Fibroblast of the conjunctiva (primary cell): Measurements from ENCODE around the gene TMPRSS11A.

Experiments used
- DNase-seq: peaks from one replicate; pipeline ENCODE4 v3.0.0-alpha.2; 2010; ENCODE audit warnings: low read depth

TMPRSS11A gene

GRCh38 chr4:67869580-67870190 lies 93.6 kb downstream of the TMPRSS11A start:
- no peak for DNase-seq

- DNase-seq: no peak
Observed at GRCh38 chr4:67861513-67861912, 101.8 kb downstream of the TMPRSS11A start.
